ENCODE data around the gene KRT2. TPM values are rescaled to one million over a fixed set of nuclear protein-coding genes. Genes with fewer than 3 reads are reported as not detected.

Gene KRT2
- total and polyA plus RNA-seq, 9 of the 15 experiments (the other 6 are each of a cell fraction or from before 2014, with no cell fraction given), result 0.03 to 0.69 (median 0.07) TPM; not detected in 2

- TF ChIP-seq AFF1 (IDR thresholded peaks at IDR 0.05; ENCODE audit: low read depth in 1 of 2, partially characterized antibody in 2 of 2) (no peak), NFIC (IDR thresholded peaks at IDR 0.05) (no peak), PTBP1 (IDR thresholded peaks at IDR 0.05; ENCODE audit: low read depth, low read length) (no peak), GMEB1 (CRISPR knock-in tag; IDR thresholded peaks at IDR 0.05) (no peak), TOE1 (IDR thresholded peaks at IDR 0.05; ENCODE audit: borderline replicate concordance) (no peak), TOE1 (CRISPR knock-in tag; IDR thresholded peaks at IDR 0.05; ENCODE audit: borderline replicate concordance, low read depth) (no peak), MCM3 (IDR thresholded peaks at IDR 0.05) (no peak), ZNF316 (IDR thresholded peaks at IDR 0.05) (peak; percentile 82), NR2C1 (IDR thresholded peaks at IDR 0.05) (no peak; the same call in 1 of the 2 replicates), NR2C1 (tag; IDR thresholded peaks at IDR 0.05) (no peak), FOXK2 (conservative IDR thresholded peaks at IDR 0.05 in 1 of 2, IDR thresholded peaks at IDR 0.05 in 1 of 2; ENCODE audit: low read depth in 2 of 2) (no peak), VEZF1 (CRISPR knock-in tag; IDR thresholded peaks at IDR 0.05) (no peak), STAT5B (CRISPR knock-in tag; IDR thresholded peaks at IDR 0.05) (no peak), ZNF23 (CRISPR knock-in tag; IDR thresholded peaks at IDR 0.05) (no peak), ATF4 (CRISPR knock-in tag; IDR thresholded peaks at IDR 0.05) (peak; percentile 15; the same call in 1 of the 2 replicates), ETV5 (CRISPR knock-in tag; IDR thresholded peaks at IDR 0.05; ENCODE audit: low read depth) (no peak), ZNF124 (CRISPR knock-in tag; IDR thresholded peaks at IDR 0.05) (no peak), USF1 (CRISPR knock-in tag; IDR thresholded peaks at IDR 0.05) (no peak), BRF2 (IDR thresholded peaks at IDR 0.05; ENCODE audit: borderline replicate concordance, insufficient read depth, insufficient read length) (no peak)
Observed at GRCh38 chr12:52660934-52661499, 9.0 kb upstream of the KRT2 start (continued).

Measured in K562 (cell line).